ENCODE measurements around the gene MAN2A2. TPM values are rescaled to one million over a fixed set of nuclear protein-coding genes. Genes with fewer than 3 reads are reported as not detected.
"Not testable (repeated sequence)": the region's sequence is repeated elsewhere in the genome, so short reads cannot be mapped to it uniquely, and the experiment has no call there.

MAN2A2 gene
- total RNA-seq, 2 experiments from 2014 or later, result 11.6 to 12.2 TPM

DNA sequence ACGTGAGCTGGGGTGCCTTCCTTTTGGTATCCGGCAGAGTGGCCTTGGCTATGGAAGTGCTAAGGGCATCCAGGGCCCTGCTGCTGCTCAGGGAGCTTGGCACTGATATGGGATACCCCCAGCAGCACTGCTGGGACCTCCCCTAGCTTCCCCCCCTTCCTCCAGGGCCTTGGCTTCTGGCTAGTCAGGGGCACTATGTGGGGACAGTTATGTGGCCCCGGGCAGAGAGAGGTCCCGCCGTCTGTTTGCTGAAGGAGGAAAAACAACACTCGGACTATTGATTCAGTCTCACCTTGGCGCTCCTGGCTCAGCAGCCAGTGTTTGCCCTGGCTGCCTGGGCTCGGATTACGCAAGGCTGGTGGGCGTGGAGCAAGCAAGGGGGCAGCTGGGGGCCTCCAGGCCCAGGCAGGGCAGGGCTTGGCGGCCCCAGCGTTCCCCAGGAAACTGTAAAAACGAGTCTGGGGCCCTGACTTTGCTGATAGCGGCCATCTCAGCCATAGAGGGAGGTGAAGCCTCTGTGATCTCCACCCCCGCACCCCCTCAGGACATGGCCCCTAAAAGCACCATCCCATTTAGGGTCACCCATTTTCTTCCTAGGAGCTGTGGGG, 29.0 kb upstream of the MAN2A2 start:
- DNase-seq (ENCODE audit: low spot score), result no peak
- no peak overlapping the region for H3K27ac ChIP-seq (ENCODE audit: low read depth, low read length, poor library complexity, severe bottlenecking)
- no peak overlapping the region for H3K4me3 ChIP-seq (ENCODE audit: low read depth, low read length, poor library complexity, severe bottlenecking)
- CTCF ChIA-PET (ENCODE audit: unreplicated experiment), result interaction anchor here (0.6 kb wide), 1 partner anchor 491 kb away, joined by 3 read pairs; no protein-coding TSS in a partner anchor
- TF ChIP-seq, protein P1, sequence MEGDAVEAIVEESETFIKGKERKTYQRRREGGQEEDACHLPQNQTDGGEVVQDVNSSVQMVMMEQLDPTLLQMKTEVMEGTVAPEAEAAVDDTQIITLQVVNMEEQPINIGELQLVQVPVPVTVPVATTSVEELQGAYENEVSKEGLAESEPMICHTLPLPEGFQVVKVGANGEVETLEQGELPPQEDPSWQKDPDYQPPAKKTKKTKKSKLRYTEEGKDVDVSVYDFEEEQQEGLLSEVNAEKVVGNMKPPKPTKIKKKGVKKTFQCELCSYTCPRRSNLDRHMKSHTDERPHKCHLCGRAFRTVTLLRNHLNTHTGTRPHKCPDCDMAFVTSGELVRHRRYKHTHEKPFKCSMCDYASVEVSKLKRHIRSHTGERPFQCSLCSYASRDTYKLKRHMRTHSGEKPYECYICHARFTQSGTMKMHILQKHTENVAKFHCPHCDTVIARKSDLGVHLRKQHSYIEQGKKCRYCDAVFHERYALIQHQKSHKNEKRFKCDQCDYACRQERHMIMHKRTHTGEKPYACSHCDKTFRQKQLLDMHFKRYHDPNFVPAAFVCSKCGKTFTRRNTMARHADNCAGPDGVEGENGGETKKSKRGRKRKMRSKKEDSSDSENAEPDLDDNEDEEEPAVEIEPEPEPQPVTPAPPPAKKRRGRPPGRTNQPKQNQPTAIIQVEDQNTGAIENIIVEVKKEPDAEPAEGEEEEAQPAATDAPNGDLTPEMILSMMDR (conservative IDR thresholded peaks at IDR 0.05; ENCODE audit: low read length), result no peak
- no peak for TF ChIP-seq EZH2phosphoT487 (IDR thresholded peaks at IDR 0.05; ENCODE audit: borderline replicate concordance, low read depth, low read length)
- H2AFZ ChIP-seq (ENCODE audit: low read length), result no peak overlapping the region
- intact Hi-C loops (cut with micrococcal nuclease; ENCODE audit: unreplicated experiment), result loop anchor here (5.0 kb wide), 1 partner anchor 87 kb away; no protein-coding TSS in a partner anchor
- H3K9me2 ChIP-seq (ENCODE audit: insufficient read depth, low read length), result no peaks in the 10 kb centered on the region
- H3K9me3 ChIP-seq (ENCODE audit: low read length), result no peaks in the 10 kb centered on the region
- H3K4me2 ChIP-seq (ENCODE audit: low read length), result no peak overlapping the region
- H3K36me3 ChIP-seq (ENCODE audit: insufficient read depth, low read length), result no peaks in the 10 kb centered on the region
- POLR2A ChIA-PET, result interaction anchor here (0.6 kb wide), 1 partner anchor 42 kb away, joined by 4 read pairs; no protein-coding TSS in a partner anchor
- BruUV-seq (replicated peaks), result no TSS peak
- H3K4me1 ChIP-seq (ENCODE audit: insufficient read depth, low read length, poor library complexity, severe bottlenecking), result peaks cover 34% of the 10 kb centered on the region
- no peaks in the 10 kb centered on the region for H3K79me2 ChIP-seq (ENCODE audit: insufficient read depth, low read depth, low read length)
- H4K20me1 ChIP-seq (ENCODE audit: insufficient read depth, low read length), result no peaks in the 10 kb centered on the region; the same call in 1 of the 2 replicates

DNA sequence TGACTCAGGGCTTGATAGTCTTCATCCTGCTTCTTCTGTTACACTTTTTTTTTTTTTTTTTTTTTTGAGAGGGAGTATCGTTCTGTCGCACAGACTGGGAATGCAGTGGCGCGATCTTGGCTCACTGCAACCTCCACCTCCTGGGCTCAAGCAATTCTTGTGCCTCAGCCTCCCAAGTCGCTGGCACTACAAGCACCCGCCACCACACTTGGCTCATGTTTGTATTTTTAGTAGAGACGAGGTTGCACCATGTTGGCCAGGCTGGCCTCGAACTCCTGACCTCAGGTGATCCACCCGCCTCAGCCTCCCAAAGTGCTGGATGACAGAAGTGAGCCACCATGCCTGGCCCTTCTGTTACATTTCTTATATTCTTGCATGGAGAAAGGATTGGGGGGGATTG, 28.1 kb upstream of the MAN2A2 start:
- POLR2A ChIA-PET; DNase-seq (ENCODE audit: low spot score); H3K4me3 ChIP-seq (ENCODE audit: low read depth, low read length, poor library complexity, severe bottlenecking); H2AFZ ChIP-seq (ENCODE audit: low read length); CTCF ChIA-PET (ENCODE audit: unreplicated experiment); H3K79me2 ChIP-seq (ENCODE audit: insufficient read depth, low read depth, low read length); H3K9me2 ChIP-seq (ENCODE audit: insufficient read depth, low read length); H3K27ac ChIP-seq (ENCODE audit: low read depth, low read length, poor library complexity, severe bottlenecking); BruUV-seq (replicated peaks); H3K9me3 ChIP-seq (ENCODE audit: low read length); H3K4me2 ChIP-seq (ENCODE audit: low read length); H4K20me1 ChIP-seq (ENCODE audit: insufficient read depth, low read length); H3K36me3 ChIP-seq (ENCODE audit: insufficient read depth, low read length): not testable (repeated sequence)
- peaks cover 26% of the 10 kb centered on the region for H3K4me1 ChIP-seq (ENCODE audit: insufficient read depth, low read length, poor library complexity, severe bottlenecking)
- intact Hi-C loops (cut with micrococcal nuclease; ENCODE audit: unreplicated experiment), result loop anchor here (5.0 kb wide), 1 partner anchor 88 kb away; no protein-coding TSS in a partner anchor

DNA sequence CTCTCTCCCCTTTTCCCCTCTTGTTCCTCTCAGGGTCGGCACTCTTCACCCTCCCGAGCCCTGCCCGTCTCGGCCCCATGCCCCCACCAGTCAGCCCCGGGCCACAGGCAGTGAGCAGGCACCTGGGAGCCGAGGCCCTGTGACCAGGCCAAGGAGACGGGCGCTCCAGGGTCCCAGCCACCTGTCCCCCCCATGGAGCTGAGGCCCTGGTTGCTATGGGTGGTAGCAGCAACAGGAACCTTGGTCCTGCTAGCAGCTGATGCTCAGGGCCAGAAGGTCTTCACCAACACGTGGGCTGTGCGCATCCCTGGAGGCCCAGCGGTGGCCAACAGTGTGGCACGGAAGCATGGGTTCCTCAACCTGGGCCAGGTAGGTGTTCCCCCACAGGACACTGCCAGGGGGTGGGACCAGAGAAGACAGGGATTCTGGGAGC, 27.5 kb upstream of the MAN2A2 start:
- no peak overlapping the region for H3K4me2 ChIP-seq (ENCODE audit: low read length)
- CTCF ChIA-PET (ENCODE audit: unreplicated experiment), result no interaction called here
- H4K20me1 ChIP-seq (ENCODE audit: insufficient read depth, low read length), result no peaks in the 10 kb centered on the region; the same call in 1 of the 2 replicates
- H2AFZ ChIP-seq (ENCODE audit: low read length), result no peak overlapping the region
- POLR2A ChIA-PET, result no interaction called here
- BruUV-seq (replicated peaks), result no TSS peak
- no peaks in the 10 kb centered on the region for H3K9me3 ChIP-seq (ENCODE audit: low read length)
- H3K4me3 ChIP-seq (ENCODE audit: low read depth, low read length, poor library complexity, severe bottlenecking), result no peak overlapping the region
- peaks cover 20% of the 10 kb centered on the region for H3K4me1 ChIP-seq (ENCODE audit: insufficient read depth, low read length, poor library complexity, severe bottlenecking)
- H3K79me2 ChIP-seq (ENCODE audit: insufficient read depth, low read depth, low read length), result no peaks in the 10 kb centered on the region
- no peak overlapping the region for H3K27ac ChIP-seq (ENCODE audit: low read depth, low read length, poor library complexity, severe bottlenecking)
- H3K36me3 ChIP-seq (ENCODE audit: insufficient read depth, low read length), result no peaks in the 10 kb centered on the region
- intact Hi-C loops (cut with micrococcal nuclease; ENCODE audit: unreplicated experiment), result no loop called here
- H3K9me2 ChIP-seq (ENCODE audit: insufficient read depth, low read length), result no peaks in the 10 kb centered on the region
- DNase-seq (ENCODE audit: low spot score), result no peak
- no peak for TF ChIP-seq EZH2phosphoT487 (IDR thresholded peaks at IDR 0.05; ENCODE audit: borderline replicate concordance, low read depth, low read length)
- TF ChIP-seq, protein P1 (conservative IDR thresholded peaks at IDR 0.05; ENCODE audit: low read length), result no peak

Measured in OCI-LY7 (cell line).